Lower lobe of right lung (tissue), 2 donors: ENCODE results near the gene ANO10. TPM values are rescaled to one million over a fixed set of nuclear protein-coding genes. Genes with fewer than 3 reads are reported as not detected.
"Not testable (repeated sequence)": the region's sequence is repeated elsewhere in the genome, so short reads cannot be mapped to it uniquely, and the experiment has no call there.

ENCODE experiments used
- ATAC-seq, 2 donors: fragments of 200-7000 bp; cut with Tn5 transposase; one replicate each; pipeline ENCODE4 v1.9.1; 2020 to 2022; ENCODE audit warnings: mild to moderate bottlenecking in 2 of 2, moderate library complexity in 2 of 2
- DNase-seq: peaks from one replicate; pipeline ENCODE4 v3.0.0-alpha.2; 2020
- H3K27ac ChIP-seq: fragments of 200-600 bp; one replicate; pipeline ENCODE4 v1.8.0; 2022
- H3K27me3 ChIP-seq: fragments of 200-600 bp; one replicate; pipeline ENCODE4 v1.8.0; 2022; ENCODE audit warnings: low read depth
- H3K36me3 ChIP-seq: fragments of 200-600 bp; one replicate; pipeline ENCODE4 v1.8.0; 2022; ENCODE audit warnings: mild to moderate bottlenecking
- H3K4me1 ChIP-seq: fragments of 200-600 bp; one replicate; pipeline ENCODE4 v1.8.0; 2022
- H3K4me3 ChIP-seq: fragments of 200-600 bp; one replicate; pipeline ENCODE4 v1.8.0; 2022; ENCODE audit warnings: mild to moderate bottlenecking
- H3K9me3 ChIP-seq: fragments of 200-600 bp; one replicate; pipeline ENCODE4 v1.8.0; 2022
- intact Hi-C: fragments of 100-400 bp; cut with DNase I; formaldehyde crosslinking; loops from one replicate; pipeline ENCODE4 v1.11.0; 2022
- total RNA-seq: library from RNA; stranded (reverse); fragmentation: NEBNext Ultra II Directional; extraction: Animal tissue kit (Norgen Biotek cat#: 25700); gene quantifications from one replicate; pipeline ENCODE4 v1.2.1, GENCODE V29; 2021
- TF ChIP-seq, protein P1 (sequence below): fragments of 200-600 bp; IDR thresholded peaks from one replicate; pipeline ENCODE4 v1.8.0; 2022; ENCODE audit warnings: antibody characterized with exemption, mild to moderate bottlenecking
- donor health status: DM: no; HTN: yes; CAD: no; lungs with severe emphysema.

The ANO10 gene
- total RNA-seq, 1 donor from 2014 or later, result 32.3 TPM

DNA sequence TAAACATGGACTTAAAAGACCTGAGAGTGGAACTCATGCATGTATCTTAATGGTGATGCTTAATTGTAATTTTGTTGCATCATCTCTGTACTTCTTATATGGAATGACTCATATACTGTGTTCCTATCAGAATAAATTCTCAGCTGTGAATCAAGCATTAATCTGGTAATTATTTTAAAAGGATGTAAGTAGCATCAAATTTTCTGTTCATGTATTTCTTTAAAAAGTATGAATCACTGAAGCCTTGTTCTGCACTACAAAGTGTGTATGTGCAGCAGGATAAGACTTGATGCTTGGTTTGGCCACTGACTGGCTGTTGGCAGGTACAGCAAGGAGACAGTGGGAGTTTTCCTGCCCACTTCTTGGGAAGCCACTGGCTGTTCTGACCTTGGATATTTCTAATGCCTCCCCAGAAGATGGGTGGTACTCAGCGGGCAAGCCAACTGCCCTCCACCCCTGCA is 123.9 kb downstream of the ANO10 start:
- Histone ChIP-seq H3K4me1 (peaks cover 2% of the 10 kb centered on the region), H3K9me3 (no peaks in the 10 kb centered on the region), H3K36me3 (no peaks in the 10 kb centered on the region), H3K27me3 (no peaks in the 10 kb centered on the region), H3K27ac (no peak overlapping the region), H3K4me3 (no peak overlapping the region)
- TF ChIP-seq, protein P1, sequence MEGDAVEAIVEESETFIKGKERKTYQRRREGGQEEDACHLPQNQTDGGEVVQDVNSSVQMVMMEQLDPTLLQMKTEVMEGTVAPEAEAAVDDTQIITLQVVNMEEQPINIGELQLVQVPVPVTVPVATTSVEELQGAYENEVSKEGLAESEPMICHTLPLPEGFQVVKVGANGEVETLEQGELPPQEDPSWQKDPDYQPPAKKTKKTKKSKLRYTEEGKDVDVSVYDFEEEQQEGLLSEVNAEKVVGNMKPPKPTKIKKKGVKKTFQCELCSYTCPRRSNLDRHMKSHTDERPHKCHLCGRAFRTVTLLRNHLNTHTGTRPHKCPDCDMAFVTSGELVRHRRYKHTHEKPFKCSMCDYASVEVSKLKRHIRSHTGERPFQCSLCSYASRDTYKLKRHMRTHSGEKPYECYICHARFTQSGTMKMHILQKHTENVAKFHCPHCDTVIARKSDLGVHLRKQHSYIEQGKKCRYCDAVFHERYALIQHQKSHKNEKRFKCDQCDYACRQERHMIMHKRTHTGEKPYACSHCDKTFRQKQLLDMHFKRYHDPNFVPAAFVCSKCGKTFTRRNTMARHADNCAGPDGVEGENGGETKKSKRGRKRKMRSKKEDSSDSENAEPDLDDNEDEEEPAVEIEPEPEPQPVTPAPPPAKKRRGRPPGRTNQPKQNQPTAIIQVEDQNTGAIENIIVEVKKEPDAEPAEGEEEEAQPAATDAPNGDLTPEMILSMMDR, result no peak
- ATAC-seq, result no peak
- DNase-seq, result no peak
- intact Hi-C loops, result no loop called here

DNA sequence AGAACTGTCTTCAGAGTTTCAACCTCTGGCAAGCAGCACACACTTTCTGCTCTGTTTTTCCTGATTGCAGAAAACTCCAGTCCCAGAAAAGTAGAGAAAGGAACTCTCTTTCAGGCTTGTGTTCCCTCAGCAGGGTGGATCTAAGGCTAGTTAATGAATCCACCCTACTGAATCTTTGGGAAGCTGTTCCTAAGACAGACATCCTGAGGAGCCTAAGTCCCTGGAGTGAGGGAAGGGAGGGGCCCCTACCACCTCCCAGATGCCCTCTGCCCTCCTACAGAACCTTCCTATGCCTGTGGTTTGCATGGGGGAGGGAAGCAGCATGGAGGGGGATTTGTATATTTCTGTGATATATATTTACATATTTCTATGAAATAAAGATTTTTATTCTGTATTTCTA is 124.4 kb downstream of the ANO10 start:
- no peak for ATAC-seq
- no peaks in the 10 kb centered on the region for H3K4me1 ChIP-seq
- H3K36me3 ChIP-seq, result no peaks in the 10 kb centered on the region
- H3K4me3 ChIP-seq, result no peak overlapping the region
- intact Hi-C loops, result no loop called here
- no peak overlapping the region for H3K27ac ChIP-seq
- TF ChIP-seq, protein P1, result no peak
- H3K9me3 ChIP-seq, result no peaks in the 10 kb centered on the region
- no peak for DNase-seq
- H3K27me3 ChIP-seq, result no peaks in the 10 kb centered on the region

DNA sequence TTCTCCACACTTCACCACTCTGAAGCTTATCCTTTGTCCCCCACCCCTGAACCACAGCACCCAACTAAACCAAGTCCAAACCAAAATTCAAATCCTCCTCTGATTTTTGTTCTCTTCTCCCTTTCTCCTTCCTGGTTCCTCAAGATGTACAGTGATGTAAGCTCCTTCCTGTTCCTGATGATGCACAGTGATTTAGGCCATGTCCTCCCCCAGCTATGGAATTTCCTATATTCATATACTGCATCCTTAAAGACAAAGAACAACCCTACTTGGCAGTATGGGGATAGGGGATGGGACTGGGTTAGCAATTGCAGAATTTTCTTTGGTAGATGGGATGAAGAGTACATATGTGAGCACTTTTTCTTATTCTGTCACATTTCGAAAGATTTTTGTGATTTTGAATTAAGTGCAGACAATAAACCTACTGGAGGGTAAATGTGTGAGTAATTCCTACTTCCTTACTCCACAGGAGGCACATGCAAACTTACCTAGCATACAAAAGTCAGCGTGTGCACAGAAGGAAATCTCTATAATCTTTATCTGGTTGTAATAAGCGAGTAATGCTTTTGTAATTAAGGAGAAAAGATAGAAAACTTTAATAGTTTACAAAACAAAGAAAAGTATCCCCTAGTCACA is 125.0 kb downstream of the ANO10 start:
- DNase-seq (no peak), ATAC-seq (no peak)
- H3K27ac ChIP-seq, result no peak overlapping the region
- H3K9me3 ChIP-seq, result no peaks in the 10 kb centered on the region
- H3K27me3 ChIP-seq, result no peaks in the 10 kb centered on the region
- H3K4me1 ChIP-seq, result no peaks in the 10 kb centered on the region
- no peak overlapping the region for H3K4me3 ChIP-seq
- TF ChIP-seq, protein P1, result no peak
- H3K36me3 ChIP-seq, result no peaks in the 10 kb centered on the region
- intact Hi-C loops, result no loop called here

DNA sequence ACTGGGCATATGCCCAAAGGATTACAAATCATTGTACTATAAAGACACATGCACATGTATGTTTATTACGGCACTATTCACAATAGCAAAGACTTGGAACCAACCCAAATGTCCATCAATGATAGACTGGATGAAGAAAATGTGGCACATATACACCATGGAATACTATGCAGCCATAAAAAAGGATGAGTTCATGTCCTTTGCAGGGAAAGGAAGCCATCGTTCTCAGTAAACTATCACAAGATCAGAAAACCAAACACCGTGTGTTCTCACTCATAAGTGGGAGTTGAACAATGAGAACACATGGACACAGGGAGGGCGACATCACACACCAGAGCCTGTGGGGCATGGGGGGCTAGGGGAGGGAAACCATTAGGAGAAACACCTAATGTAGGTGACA is 128.9 kb downstream of the ANO10 start:
- not testable (repeated sequence) for DNase-seq, H3K4me3 ChIP-seq

DNA sequence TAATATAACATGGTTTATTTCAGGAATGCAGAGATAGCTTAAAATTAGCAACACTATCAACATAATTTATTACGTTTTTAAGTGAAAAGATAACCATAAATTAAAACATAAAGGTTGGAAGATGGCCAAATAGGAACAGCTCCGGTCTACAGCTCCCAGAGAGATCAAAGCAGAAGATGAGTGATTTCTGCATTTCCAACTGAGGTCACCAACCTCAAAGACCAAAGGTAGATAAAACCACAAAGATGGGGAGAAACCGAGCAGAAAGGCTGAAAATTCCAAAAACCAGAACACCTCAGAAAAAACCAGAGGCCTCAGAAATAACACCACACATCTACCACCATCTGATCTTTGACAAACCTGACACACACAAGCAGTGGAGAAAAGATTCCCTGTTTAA is 130.0 kb downstream of the ANO10 start:
- H3K4me1 ChIP-seq, H3K36me3 ChIP-seq, H3K27ac ChIP-seq, H3K27me3 ChIP-seq, ATAC-seq, H3K4me3 ChIP-seq, H3K9me3 ChIP-seq, DNase-seq, intact Hi-C loops: not testable (repeated sequence)

More for the DNA sequence above, 128.9 kb downstream of the ANO10 start:
- H3K27me3 ChIP-seq, H3K4me1 ChIP-seq, H3K9me3 ChIP-seq, intact Hi-C loops, H3K27ac ChIP-seq, ATAC-seq, H3K36me3 ChIP-seq: not testable (repeated sequence)

DNA sequence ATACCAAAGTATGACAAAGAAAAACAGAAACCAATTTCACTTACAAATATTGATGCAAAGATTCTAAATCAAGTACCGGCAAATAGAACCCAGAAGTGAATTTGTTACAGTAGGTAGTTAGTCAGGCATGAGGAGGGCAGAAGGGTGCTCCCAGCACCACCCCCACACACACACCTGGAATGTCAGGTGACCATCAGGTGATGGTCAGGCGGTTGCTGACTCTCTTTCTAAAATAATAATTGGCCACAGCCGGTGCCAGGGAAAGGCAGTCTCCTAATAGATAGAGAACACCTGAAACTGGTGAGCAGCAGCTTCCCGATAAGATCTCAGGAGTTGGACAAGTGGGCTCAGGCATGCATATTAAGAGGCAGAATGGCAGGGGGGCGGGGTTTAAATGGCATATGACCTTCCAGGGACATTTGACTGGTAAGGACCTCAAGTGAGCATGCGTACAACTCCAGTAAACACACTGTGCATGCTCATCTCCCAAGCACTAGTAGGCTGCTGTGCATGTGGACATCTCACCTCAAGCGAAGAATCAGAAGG is 131.1 kb downstream of the ANO10 start:
- ATAC-seq (peak; percentile 25 to 31), DNase-seq (no peak)
- Histone ChIP-seq H3K9me3 (no peaks in the 10 kb centered on the region), H3K4me3 (no peak overlapping the region), H3K4me1 (no peaks in the 10 kb centered on the region), H3K27me3 (no peaks in the 10 kb centered on the region), H3K36me3 (no peaks in the 10 kb centered on the region), H3K27ac (no peak overlapping the region)
- intact Hi-C loops, result no loop called here
- TF ChIP-seq, protein P1, result no peak
